BJ (cell line): Measurements from ENCODE around the gene MYO3B. TPM values are rescaled to one million over a fixed set of nuclear protein-coding genes. Genes with fewer than 3 reads are reported as not detected.

ENCODE experiments used
- CTCF ChIA-PET: fragments of 350-600 bp; formaldehyde crosslinking; extraction: SDS; loops from one replicate; lab custom pipeline; 2021; ENCODE audit warnings: antibody characterized with exemption, inconsistent platforms; lab: Yijun Ruan, JAX
- POLR2A ChIA-PET: fragments of 300-600 bp; sonication (Branson Sonifier 250); formaldehyde crosslinking; extraction: SDS; loops from one replicate; lab custom pipeline; 2021; ENCODE audit warnings: antibody characterized with exemption; lab: Charles Lee
- DNase-seq: peaks from one replicate; pipeline ENCODE4 v3.0.0-alpha.2; 2011; ENCODE audit warnings: low read depth
- H3K27me3 ChIP-seq: 2 replicates; pipeline ENCODE4 v1.6.0; 2011; ENCODE audit warnings: low read length; ENCODE audit not compliant: control insufficient read depth, insufficient read depth
- H3K36me3 ChIP-seq: 2 replicates; pipeline ENCODE4 v1.5.1; 2011; ENCODE audit warnings: low read length; ENCODE audit not compliant: control insufficient read depth, insufficient read depth
- H3K4me3 ChIP-seq: 2 replicates; pipeline ENCODE4 v1.5.1; 2011; ENCODE audit warnings: low read depth, mild to moderate bottlenecking, control low read depth, low read length
- polyA plus RNA-seq: library from polyadenylated mRNA; depleted of rRNA; stranded (reverse); fragments of >200 nt; gene quantifications from 2 replicates; pipeline ENCODE4 v1.2.3, GENCODE V29; 2011
- TF ChIP-seq, protein P1 (sequence below): IDR thresholded peaks from 2 replicates; pipeline ENCODE4 v1.5.1; 2011; ENCODE audit warnings: low read depth, mild to moderate bottlenecking, control low read depth, inconsistent platforms, low read length, moderate library complexity; ENCODE audit not compliant: insufficient read depth

The MYO3B gene
- polyA plus RNA-seq, 1 experiment, result not detected

DNA sequence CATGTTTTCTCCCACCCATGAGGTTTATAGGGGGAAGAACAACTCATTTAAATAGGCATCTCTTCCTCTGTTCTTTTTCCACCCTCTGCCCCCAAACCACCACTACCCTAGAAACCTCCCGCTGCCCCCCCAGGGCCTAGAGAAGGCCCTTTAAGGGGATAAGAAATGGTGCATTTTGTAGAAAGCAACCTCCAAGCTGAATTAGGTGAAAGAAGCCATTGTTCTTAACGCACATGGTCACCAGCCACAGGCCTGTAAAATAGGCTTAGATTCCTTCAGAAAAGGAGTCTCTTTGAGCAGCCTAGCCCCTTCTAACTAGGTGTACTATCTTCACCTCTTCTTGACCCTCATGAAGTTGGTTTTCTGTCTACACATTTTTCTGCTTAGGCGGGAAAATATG lies 418.6 kb downstream of the MYO3B start:
- POLR2A ChIA-PET, result no interaction called here
- Histone ChIP-seq H3K4me3 (no peak overlapping the region), H3K27me3 (no peaks in the 10 kb centered on the region), H3K36me3 (no peaks in the 10 kb centered on the region)
- DNase-seq, result no peak
- TF ChIP-seq, protein P1, sequence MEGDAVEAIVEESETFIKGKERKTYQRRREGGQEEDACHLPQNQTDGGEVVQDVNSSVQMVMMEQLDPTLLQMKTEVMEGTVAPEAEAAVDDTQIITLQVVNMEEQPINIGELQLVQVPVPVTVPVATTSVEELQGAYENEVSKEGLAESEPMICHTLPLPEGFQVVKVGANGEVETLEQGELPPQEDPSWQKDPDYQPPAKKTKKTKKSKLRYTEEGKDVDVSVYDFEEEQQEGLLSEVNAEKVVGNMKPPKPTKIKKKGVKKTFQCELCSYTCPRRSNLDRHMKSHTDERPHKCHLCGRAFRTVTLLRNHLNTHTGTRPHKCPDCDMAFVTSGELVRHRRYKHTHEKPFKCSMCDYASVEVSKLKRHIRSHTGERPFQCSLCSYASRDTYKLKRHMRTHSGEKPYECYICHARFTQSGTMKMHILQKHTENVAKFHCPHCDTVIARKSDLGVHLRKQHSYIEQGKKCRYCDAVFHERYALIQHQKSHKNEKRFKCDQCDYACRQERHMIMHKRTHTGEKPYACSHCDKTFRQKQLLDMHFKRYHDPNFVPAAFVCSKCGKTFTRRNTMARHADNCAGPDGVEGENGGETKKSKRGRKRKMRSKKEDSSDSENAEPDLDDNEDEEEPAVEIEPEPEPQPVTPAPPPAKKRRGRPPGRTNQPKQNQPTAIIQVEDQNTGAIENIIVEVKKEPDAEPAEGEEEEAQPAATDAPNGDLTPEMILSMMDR, result no peak
- CTCF ChIA-PET, result no interaction called here

DNA sequence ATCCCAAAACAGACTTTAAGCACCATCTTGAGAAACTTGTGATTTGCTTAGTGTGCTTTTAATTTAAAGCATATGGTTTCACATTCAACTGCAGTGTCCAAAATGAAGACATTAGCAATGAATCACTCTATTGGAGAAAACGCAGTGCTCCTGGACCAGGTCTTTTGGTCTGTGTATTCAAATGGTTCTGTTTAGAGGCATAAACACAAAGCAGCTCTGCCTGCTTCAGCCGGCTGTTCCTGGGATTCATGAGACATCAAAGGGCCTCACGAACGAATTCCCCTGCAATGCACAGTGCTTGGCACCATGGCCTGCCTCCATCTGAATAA lies 420.1 kb downstream of the MYO3B start:
- CTCF ChIA-PET, result no interaction called here
- no peak overlapping the region for H3K4me3 ChIP-seq
- POLR2A ChIA-PET, result no interaction called here
- H3K27me3 ChIP-seq, result no peaks in the 10 kb centered on the region
- H3K36me3 ChIP-seq, result no peaks in the 10 kb centered on the region
- no peak for DNase-seq
- TF ChIP-seq, protein P1, result no peak

DNA sequence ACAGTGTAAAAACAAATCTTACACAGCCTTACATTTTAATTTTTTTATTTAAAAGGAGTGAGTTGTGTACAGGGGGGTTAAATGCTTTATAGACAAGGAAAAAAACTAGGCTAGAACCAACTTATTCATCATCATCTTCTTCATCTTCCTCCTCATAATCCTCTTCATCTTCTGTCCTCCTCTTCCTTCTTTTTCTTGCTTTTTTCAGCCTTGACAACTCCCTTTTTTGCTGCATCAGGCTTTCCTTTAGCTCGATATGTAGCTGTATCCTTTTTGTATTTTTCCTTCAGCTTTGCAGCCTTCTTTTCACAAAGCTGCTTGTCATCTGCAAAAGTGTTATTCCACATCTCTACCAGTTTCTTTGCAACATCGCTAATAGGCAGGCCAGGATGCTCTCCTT lies 423.5 kb downstream of the MYO3B start:
- TF ChIP-seq, protein P1, result no peak
- ChIA-PET POLR2A (no interaction called here), CTCF (no interaction called here)
- H3K27me3 ChIP-seq, result no peaks in the 10 kb centered on the region
- H3K4me3 ChIP-seq, result no peak overlapping the region
- no peaks in the 10 kb centered on the region for H3K36me3 ChIP-seq
- no peak for DNase-seq

DNA sequence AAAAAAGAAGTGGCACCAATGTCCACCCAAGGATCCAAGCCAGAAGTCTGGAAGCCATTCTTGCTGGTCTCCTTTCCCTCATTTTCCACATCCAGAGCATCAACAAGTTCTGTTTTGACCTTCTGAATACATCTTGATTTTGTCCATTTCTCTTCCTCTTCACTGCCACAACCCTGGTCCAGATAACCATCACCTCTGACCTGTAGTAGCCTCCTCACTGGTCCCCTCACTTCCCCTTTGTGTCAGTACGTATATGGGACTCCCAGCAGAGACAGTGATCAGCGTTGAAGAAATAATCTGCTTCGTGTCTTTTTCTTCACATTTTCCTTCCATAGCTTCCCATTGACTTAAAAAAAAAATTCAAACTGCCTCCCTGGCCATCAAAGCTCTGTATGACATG lies 427.9 kb downstream of the MYO3B start:
- H3K4me3 ChIP-seq, result no peak overlapping the region
- DNase-seq, result no peak
- CTCF ChIA-PET, result no interaction called here
- POLR2A ChIA-PET, result no interaction called here
- H3K27me3 ChIP-seq, result no peaks in the 10 kb centered on the region
- H3K36me3 ChIP-seq, result no peaks in the 10 kb centered on the region
- TF ChIP-seq, protein P1, result no peak

DNA sequence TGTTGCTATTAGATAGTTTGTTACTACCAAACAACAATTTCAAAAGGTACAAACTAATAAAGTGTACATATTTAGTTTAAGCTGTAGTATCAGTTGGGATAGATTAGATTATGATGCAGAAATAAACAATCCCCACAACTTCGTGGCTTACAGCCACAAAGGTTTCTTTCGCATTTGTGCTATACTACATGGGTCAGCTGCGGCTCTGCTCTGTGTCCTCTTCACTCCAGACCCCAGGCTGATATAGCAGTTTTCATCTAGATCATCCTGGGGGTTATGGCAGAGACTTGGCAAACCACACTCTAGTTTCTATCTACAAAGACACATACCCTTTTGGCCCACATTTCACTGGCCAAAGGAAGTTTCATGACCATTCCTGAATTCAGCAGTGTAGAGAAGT lies 429.2 kb downstream of the MYO3B start:
- CTCF ChIA-PET, result no interaction called here
- POLR2A ChIA-PET, result no interaction called here

More for the DNA sequence above, 429.2 kb downstream of the MYO3B start:
- TF ChIP-seq, protein P1, result no peak
- H3K27me3 ChIP-seq, result no peaks in the 10 kb centered on the region
- H3K4me3 ChIP-seq, result no peak overlapping the region
- H3K36me3 ChIP-seq, result no peaks in the 10 kb centered on the region
- DNase-seq, result no peak
